Activated gamma-delta T cell treated with anti-CD3 and anti-CD28 coated beads, Interleukin-2, amount 50 U/mL, for 16 hours (primary cell): ENCODE results near the gene VDAC1.

Source experiments
- DNase-seq: peaks from one replicate; pipeline ENCODE4 v3.0.0-alpha.2; 2020; ENCODE audit warnings: low read depth

The VDAC1 gene

DNA sequence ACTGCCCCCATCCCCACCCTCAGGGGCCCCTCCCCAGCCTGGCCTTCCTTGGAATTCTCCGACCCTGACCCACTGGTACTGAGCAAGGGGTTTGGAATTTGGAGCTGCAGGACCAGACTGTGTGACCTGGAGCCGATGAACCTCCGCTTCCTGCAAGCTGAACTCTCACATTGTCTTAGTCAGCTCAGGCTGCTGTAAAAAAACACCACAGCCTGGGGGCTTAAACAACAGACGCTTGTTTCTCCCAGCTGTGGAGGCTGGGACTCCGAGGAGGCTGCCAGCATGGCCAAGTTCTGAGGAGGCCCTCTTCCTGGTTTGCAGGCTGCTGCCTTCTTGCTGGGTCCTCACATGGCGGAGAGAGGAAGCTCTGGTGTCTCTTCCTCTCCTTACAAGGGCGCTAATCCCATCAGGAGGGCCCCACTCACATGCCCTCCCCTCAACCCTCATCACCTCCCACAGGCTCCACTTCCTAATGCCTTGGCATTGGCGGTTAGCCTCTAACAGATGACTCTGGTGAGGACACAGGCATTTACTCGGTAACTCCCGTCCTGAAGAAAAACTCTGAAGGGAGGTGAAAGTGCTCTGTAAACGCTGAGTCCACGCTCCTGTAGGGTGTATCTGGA is 78.8 kb downstream of the VDAC1 start:
- no peak for DNase-seq

DNA sequence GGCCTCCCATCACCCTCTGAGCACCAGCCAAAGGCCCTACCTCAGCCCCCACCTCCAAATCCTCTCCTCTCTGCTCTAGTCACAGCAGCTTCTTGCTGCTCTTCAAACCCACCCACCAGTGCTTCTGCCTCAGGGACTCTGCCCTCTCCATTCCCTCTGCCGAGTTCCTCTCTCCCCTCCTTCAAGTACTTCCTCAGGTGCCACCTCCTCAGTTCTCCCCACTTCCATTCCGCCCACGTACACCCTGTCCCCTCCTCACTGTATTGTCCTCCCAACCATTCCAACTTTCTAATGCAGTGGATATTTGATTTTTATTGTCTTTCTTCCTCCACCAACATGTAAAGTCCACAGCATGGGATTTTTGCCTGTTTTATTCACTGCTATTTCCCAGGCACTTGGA is 79.5 kb downstream of the VDAC1 start:
- DNase-seq = no peak

DNA sequence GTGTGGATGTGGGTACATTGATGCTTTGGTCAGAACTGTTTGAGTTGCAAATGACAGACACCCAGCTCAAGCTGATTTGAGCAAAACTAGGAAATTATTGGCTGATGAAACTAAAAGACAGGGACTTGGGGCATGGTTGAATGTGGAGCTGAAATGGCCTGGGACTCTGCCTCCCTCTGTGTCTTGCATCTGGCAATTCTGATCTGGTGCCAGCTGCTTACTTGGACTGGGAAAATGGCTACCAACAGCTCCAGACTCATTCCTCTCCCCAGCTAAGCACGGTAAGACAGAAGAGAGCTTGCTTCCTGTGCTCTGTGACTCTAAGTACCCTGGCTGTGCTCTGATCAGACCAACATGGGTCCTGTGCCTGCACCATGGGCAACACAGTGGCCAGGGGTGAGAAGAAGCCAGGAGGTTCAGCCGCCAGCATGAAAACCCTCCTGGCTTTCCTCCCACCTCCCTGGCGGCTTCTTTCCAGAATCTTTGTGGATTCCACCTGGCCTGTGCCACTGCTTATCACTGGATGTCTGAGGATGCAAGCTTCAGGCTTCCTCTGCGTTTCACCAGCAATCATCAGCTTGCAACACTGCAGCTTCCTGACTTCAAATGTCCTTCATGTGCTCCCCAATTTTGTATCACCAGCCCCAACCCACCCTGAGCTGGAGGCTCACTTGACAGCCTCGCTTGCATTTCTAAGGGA is 80.4 kb downstream of the VDAC1 start:
- DNase-seq = no peak

DNA sequence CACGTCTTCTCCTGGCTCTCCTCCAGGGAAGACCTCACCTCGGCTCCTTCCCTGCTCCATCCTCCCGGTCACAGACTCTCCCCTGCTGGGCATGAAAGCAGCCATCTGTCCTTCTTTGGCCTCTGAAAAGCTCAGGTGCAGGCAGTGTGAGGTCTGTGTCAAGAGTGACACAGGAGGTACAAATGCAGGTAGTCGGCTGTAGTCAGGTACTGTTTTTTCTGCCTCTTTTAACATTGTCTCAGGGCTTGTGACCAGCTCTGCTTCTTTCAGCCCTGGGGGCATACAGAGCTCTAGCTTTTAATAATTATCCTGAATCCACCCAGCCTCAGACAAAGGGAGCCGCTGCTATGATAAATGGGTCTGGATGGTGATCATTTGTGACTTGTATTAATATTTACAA is 82.8 kb downstream of the VDAC1 start:
- DNase-seq = no peak
